ENCODE data around the gene GLE1. TPM values are rescaled to one million over a fixed set of nuclear protein-coding genes. Genes with fewer than 3 reads are reported as not detected.
"Not testable (repeated sequence)": the region's sequence is repeated elsewhere in the genome, so short reads cannot be mapped to it uniquely, and the experiment has no call there.

The GLE1 gene
- total and polyA plus RNA-seq, 8 donors: 21.6 to 31.8 (median 28.9) TPM

GRCh38 chr9:128499920-128500319 is 4.6 kb upstream of the GLE1 start:
- ATAC-seq (no peak), DNase-seq (no peak)
- peaks cover 0 to 67% of the 10 kb centered on the region in 2 donors for H3K36me3 ChIP-seq
- no peak overlapping the region for H3K27ac ChIP-seq
- H3K4me1 ChIP-seq: peaks cover 0 to 11% of the 10 kb centered on the region in 2 donors
- no peaks in the 10 kb centered on the region for H3K9me3 ChIP-seq
- intact Hi-C loops (cut with DNase I): no loop called here
- H3K27me3 ChIP-seq: no peaks in the 10 kb centered on the region
- no peak overlapping the region for H3K4me3 ChIP-seq
- TF ChIP-seq CTCF (IDR thresholded peaks at IDR 0.05): no peak

- H3K36me3 ChIP-seq: peaks cover 0 to 34% of the 10 kb centered on the region in 2 donors
- ATAC-seq; H3K9me3 ChIP-seq; intact Hi-C loops (cut with DNase I); H3K27ac ChIP-seq; DNase-seq; H3K27me3 ChIP-seq: not testable (repeated sequence)
- peaks cover 7 to 25% of the 10 kb centered on the region in 2 donors for H3K4me1 ChIP-seq
- peak overlapping the region in 1 of 2 donors; percentile 97 for H3K4me3 ChIP-seq
These were observed 1.1 kb upstream of the GLE1 start for GRCh38 chr9:128503415-128503825.

- ATAC-seq (peak; percentile 57), DNase-seq (peak in 1 of 4 donors; percentile 23)
- intact Hi-C loops (cut with DNase I): no loop called here
- Histone ChIP-seq H3K4me3 (peak overlapping the region; percentile 80 to 97), H3K36me3 (peaks cover 0 to 32% of the 10 kb centered on the region in 2 donors), H3K27ac (peak overlapping the region; percentile 71 to 89), H3K27me3 (no peaks in the 10 kb centered on the region), H3K9me3 (no peaks in the 10 kb centered on the region), H3K4me1 (peaks cover 7 to 25% of the 10 kb centered on the region in 2 donors)
- no peak for TF ChIP-seq CTCF (IDR thresholded peaks at IDR 0.05)
These were observed 649 bp upstream of the GLE1 start for GRCh38 chr9:128503870-128504269.

- no peak for ATAC-seq
- Histone ChIP-seq H3K4me1 (peaks cover 7 to 25% of the 10 kb centered on the region in 2 donors), H3K27ac (peak overlapping the region; percentile 71 to 89), H3K9me3 (no peaks in the 10 kb centered on the region), H3K4me3 (peak overlapping the region; percentile 80 to 97), H3K27me3 (no peaks in the 10 kb centered on the region), H3K36me3 (peaks cover 0 to 32% of the 10 kb centered on the region in 2 donors)
- no peak for DNase-seq
- no peak for TF ChIP-seq CTCF (IDR thresholded peaks at IDR 0.05)
- intact Hi-C loops (cut with DNase I): no loop called here
These were observed 871 bp downstream of the GLE1 start for GRCh38 chr9:128505414-128505765.

GRCh38 chr9:128505906-128506305 is 1.4 kb downstream of the GLE1 start:
- H3K27ac ChIP-seq; intact Hi-C loops (cut with DNase I); H3K9me3 ChIP-seq; H3K27me3 ChIP-seq; DNase-seq; ATAC-seq: not testable (repeated sequence)
- H3K4me3 ChIP-seq: peak overlapping the region in 1 of 2 donors; percentile 97
- H3K4me1 ChIP-seq: peaks cover 7 to 25% of the 10 kb centered on the region in 2 donors
- peaks cover 0 to 33% of the 10 kb centered on the region in 2 donors for H3K36me3 ChIP-seq

- Histone ChIP-seq H3K9me3 (no peaks in the 10 kb centered on the region), H3K36me3 (peaks cover 0 to 91% of the 10 kb centered on the region in 2 donors), H3K27ac (no peak overlapping the region), H3K4me3 (no peak overlapping the region), H3K4me1 (no peaks in the 10 kb centered on the region), H3K27me3 (no peaks in the 10 kb centered on the region)
- ATAC-seq (no peak), DNase-seq (peak in 1 of 4 donors; percentile 2)
- TF ChIP-seq CTCF (IDR thresholded peaks at IDR 0.05): no peak
- intact Hi-C loops (cut with DNase I): no loop called here
These were observed 8.3 kb downstream of the GLE1 start for GRCh38 chr9:128512820-128513219.
